ENCODE data around the gene ZNF236. TPM values are rescaled to one million over a fixed set of nuclear protein-coding genes. Genes with fewer than 3 reads are reported as not detected.

The ZNF236 gene
- polyA plus RNA-seq, 2 of the 4 experiments (the other 2 are of a cell fraction): 2.6 to 7.8 TPM

DNA sequence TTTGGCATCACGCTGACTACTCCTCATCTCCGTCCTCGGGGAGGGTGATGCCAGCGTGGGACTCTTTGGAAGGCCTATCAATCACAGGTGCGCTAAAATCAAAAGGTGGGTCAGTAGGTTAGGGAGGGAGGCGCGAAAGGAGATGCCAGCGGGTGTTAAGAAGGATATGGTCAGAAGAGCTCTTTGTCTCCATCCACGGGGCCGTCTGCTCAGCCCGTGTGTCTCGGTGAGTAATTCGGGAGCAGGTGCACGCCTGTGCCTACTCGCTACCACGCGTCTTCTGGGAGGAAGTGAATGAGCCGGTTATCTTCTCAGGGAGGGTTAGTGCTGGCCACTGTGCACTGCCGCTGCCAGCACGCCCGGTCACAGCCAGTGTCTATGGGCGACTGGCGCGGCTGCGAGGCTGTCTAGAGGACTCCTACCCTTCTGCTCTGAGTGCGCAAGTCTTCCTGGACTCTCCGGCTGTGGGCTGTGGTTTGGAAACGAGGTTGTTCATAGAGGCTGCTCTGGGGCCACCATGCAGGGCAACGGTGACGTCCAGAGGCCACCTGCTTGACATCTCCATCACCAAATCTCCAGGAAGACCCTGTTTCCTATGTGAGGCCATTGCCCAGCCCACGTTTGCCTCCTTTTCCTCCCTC lies 156.9 kb downstream of the ZNF236 start:
- ChIA-PET POLR2A (no interaction called here), CTCF (no interaction called here)
- H3K4me2 ChIP-seq: no peak overlapping the region
- ATAC-seq: no peak
- no peaks in the 10 kb centered on the region for H3K4me1 ChIP-seq
- no peak overlapping the region for H3K27ac ChIP-seq
- FAIRE-seq: no peak
- H3K4me3 ChIP-seq: no peak overlapping the region
- TF ChIP-seq SREBF2 (IDR thresholded peaks at IDR 0.05) (no peak), ZNF302 (CRISPR knock-in tag; IDR thresholded peaks at IDR 0.05) (no peak), NFE2L2 (conservative IDR thresholded peaks at IDR 0.05; ENCODE audit: low read length) (no peak), ESRRA (IDR thresholded peaks at IDR 0.05; ENCODE audit: borderline replicate concordance, low read length) (no peak), RAD21 (conservative IDR thresholded peaks at IDR 0.05 in 1 of 2, IDR thresholded peaks at IDR 0.05 in 1 of 2) (no peak), PHF8 (IDR thresholded peaks at IDR 0.05; ENCODE audit: borderline replicate concordance, low read depth) (no peak), NR3C1 (IDR thresholded peaks at IDR 0.05) (no peak), CHD4 (IDR thresholded peaks at IDR 0.05; ENCODE audit: borderline replicate concordance) (no peak)
- TF ChIP-seq, protein P1, sequence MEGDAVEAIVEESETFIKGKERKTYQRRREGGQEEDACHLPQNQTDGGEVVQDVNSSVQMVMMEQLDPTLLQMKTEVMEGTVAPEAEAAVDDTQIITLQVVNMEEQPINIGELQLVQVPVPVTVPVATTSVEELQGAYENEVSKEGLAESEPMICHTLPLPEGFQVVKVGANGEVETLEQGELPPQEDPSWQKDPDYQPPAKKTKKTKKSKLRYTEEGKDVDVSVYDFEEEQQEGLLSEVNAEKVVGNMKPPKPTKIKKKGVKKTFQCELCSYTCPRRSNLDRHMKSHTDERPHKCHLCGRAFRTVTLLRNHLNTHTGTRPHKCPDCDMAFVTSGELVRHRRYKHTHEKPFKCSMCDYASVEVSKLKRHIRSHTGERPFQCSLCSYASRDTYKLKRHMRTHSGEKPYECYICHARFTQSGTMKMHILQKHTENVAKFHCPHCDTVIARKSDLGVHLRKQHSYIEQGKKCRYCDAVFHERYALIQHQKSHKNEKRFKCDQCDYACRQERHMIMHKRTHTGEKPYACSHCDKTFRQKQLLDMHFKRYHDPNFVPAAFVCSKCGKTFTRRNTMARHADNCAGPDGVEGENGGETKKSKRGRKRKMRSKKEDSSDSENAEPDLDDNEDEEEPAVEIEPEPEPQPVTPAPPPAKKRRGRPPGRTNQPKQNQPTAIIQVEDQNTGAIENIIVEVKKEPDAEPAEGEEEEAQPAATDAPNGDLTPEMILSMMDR (IDR thresholded peaks at IDR 0.05): no peak
- TF ChIP-seq, protein P2, sequence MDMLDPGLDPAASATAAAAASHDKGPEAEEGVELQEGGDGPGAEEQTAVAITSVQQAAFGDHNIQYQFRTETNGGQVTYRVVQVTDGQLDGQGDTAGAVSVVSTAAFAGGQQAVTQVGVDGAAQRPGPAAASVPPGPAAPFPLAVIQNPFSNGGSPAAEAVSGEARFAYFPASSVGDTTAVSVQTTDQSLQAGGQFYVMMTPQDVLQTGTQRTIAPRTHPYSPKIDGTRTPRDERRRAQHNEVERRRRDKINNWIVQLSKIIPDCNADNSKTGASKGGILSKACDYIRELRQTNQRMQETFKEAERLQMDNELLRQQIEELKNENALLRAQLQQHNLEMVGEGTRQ (IDR thresholded peaks at IDR 0.05): no peak
- 90% methylated on average over 30 of the region's 31 CpGs for WGBS (ENCODE audit: missing lambda C conversion rate)
- H3K9me3 ChIP-seq: no peaks in the 10 kb centered on the region
- no peak for DNase-seq (ENCODE audit: low read depth in 1 of 2, low spot score in 1 of 2)

DNA sequence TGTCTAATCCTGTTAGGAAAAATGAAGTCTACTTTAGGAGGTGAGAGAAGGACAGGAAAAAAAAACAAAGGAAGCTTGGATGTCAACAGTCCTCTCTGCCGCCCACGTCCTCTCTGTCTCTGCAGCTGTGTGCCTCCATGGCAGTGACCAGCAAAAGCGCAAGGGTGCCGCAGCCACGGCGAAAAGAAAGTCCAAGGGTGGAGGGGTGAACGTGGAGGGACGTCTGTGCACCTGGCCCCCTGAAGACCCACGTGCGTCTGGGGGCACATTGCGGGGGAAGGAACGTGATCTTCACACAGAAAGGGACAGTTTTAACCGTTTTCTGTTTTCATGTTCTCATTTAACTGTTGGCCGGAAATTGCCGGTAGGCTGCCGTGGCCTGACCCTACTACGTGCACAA lies 157.5 kb downstream of the ZNF236 start:
- H3K4me2 ChIP-seq: no peak overlapping the region
- no peak overlapping the region for H3K4me3 ChIP-seq
- WGBS (ENCODE audit: missing lambda C conversion rate): 86% methylated on average over 17 of the region's 17 CpGs
- no peak for FAIRE-seq
- POLR2A ChIA-PET: no interaction called here
- H3K9me3 ChIP-seq: no peaks in the 10 kb centered on the region
- no peak for ATAC-seq
- no peaks in the 10 kb centered on the region for H3K4me1 ChIP-seq
- no peak overlapping the region for H3K27ac ChIP-seq
- no peak for DNase-seq (ENCODE audit: low read depth in 1 of 2, low spot score in 1 of 2)
- TF ChIP-seq FOSB (CRISPR knock-in tag; IDR thresholded peaks at IDR 0.05) (no peak), ZFP36 (IDR thresholded peaks at IDR 0.05; ENCODE audit: borderline replicate concordance, partially characterized antibody) (no peak), NFE2L2 (conservative IDR thresholded peaks at IDR 0.05; ENCODE audit: low read length) (no peak), ZC3H11A (IDR thresholded peaks at IDR 0.05) (no peak), GATA3 (IDR thresholded peaks at IDR 0.05; ENCODE audit: borderline replicate concordance) (no peak), PHF8 (IDR thresholded peaks at IDR 0.05; ENCODE audit: borderline replicate concordance, low read depth) (no peak), TP53 (CRISPR knock-in tag; IDR thresholded peaks at IDR 0.05) (no peak), NPAS2 (CRISPR knock-in tag; IDR thresholded peaks at IDR 0.05; ENCODE audit: borderline replicate concordance) (no peak), HOXA7 (CRISPR knock-in tag; IDR thresholded peaks at IDR 0.05) (no peak), ZNF302 (CRISPR knock-in tag; IDR thresholded peaks at IDR 0.05) (no peak)
- TF ChIP-seq, protein P3, sequence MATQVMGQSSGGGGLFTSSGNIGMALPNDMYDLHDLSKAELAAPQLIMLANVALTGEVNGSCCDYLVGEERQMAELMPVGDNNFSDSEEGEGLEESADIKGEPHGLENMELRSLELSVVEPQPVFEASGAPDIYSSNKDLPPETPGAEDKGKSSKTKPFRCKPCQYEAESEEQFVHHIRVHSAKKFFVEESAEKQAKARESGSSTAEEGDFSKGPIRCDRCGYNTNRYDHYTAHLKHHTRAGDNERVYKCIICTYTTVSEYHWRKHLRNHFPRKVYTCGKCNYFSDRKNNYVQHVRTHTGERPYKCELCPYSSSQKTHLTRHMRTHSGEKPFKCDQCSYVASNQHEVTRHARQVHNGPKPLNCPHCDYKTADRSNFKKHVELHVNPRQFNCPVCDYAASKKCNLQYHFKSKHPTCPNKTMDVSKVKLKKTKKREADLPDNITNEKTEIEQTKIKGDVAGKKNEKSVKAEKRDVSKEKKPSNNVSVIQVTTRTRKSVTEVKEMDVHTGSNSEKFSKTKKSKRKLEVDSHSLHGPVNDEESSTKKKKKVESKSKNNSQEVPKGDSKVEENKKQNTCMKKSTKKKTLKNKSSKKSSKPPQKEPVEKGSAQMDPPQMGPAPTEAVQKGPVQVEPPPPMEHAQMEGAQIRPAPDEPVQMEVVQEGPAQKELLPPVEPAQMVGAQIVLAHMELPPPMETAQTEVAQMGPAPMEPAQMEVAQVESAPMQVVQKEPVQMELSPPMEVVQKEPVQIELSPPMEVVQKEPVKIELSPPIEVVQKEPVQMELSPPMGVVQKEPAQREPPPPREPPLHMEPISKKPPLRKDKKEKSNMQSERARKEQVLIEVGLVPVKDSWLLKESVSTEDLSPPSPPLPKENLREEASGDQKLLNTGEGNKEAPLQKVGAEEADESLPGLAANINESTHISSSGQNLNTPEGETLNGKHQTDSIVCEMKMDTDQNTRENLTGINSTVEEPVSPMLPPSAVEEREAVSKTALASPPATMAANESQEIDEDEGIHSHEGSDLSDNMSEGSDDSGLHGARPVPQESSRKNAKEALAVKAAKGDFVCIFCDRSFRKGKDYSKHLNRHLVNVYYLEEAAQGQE (IDR thresholded peaks at IDR 0.05): no peak
- TF ChIP-seq, protein P4, sequence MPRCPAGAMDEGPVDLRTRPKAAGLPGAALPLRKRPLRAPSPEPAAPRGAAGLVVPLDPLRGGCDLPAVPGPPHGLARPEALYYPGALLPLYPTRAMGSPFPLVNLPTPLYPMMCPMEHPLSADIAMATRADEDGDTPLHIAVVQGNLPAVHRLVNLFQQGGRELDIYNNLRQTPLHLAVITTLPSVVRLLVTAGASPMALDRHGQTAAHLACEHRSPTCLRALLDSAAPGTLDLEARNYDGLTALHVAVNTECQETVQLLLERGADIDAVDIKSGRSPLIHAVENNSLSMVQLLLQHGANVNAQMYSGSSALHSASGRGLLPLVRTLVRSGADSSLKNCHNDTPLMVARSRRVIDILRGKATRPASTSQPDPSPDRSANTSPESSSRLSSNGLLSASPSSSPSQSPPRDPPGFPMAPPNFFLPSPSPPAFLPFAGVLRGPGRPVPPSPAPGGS (IDR thresholded peaks at IDR 0.05): no peak
- CTCF ChIA-PET: no interaction called here

Measured in A549 (cell line).